ENCODE data around the gene C1QTNF1. TPM values are rescaled to one million over a fixed set of nuclear protein-coding genes. Genes with fewer than 3 reads are reported as not detected.

C1QTNF1 gene, protein sequence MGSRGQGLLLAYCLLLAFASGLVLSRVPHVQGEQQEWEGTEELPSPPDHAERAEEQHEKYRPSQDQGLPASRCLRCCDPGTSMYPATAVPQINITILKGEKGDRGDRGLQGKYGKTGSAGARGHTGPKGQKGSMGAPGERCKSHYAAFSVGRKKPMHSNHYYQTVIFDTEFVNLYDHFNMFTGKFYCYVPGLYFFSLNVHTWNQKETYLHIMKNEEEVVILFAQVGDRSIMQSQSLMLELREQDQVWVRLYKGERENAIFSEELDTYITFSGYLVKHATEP
- total RNA-seq (2022) = 16.1 and 19.9 TPM in 2 replicates
- percentile 53 among the genes with signal in this experiment for Bru-seq, nascent RNA
- percentile 55 among the genes with signal in this experiment for BruChase-seq, experiment 1, labeled RNA remaining after a 2-hour chase
- BruChase-seq, experiment 2, labeled RNA remaining after a 6-hour chase = percentile 58 among the genes with signal in this experiment
- long read RNA-seq, transcript C1QTNF1-206 (4 exons, 1,672 nt) = major isoform, 5 of 12 reads
- long read RNA-seq, partial matches to known transcripts = 5 of 12 reads
- long read RNA-seq, other reads (novel, unspliced or antisense) = 1 of 12 reads

- peaks cover 57% of the 10 kb centered on the region for H3K4me1 Mint-ChIP-seq (ENCODE audit: low read depth, unreplicated experiment)
- CTCF ChIA-PET = no interaction called here
- POLR2A ChIA-PET = no interaction called here
- Histone ChIP-seq H3K9me3 (no peaks in the 10 kb centered on the region), H3K4me3 (ENCODE audit: low read depth, low read length) (peak within 1 kb of the TSS; percentile 84), H3K27me3 (replicated peaks; ENCODE audit: control insufficient read depth, insufficient read depth, low read length) (no peaks in the 10 kb centered on the region), H3K36me3 (ENCODE audit: control insufficient read depth, insufficient read depth, low read length) (no peaks in the 10 kb centered on the region), H3K4me1 (peaks cover 64% of the 10 kb centered on the region)
- peak within 1 kb of the TSS; percentile 85 for H3K4me3 Mint-ChIP-seq (ENCODE audit: unreplicated experiment)
- peak; percentile 82 to 92 for DNase-seq
- intact Hi-C loops (cut with micrococcal nuclease; ENCODE audit: unreplicated experiment) = no loop called here
- BruUV-seq (replicated peaks) = no TSS peak
- H3K36me3 Mint-ChIP-seq (ENCODE audit: insufficient read depth, unreplicated experiment) = peaks cover 9% of the 10 kb centered on the region
- H3K27ac Mint-ChIP-seq (ENCODE audit: unreplicated experiment) = peak within 1 kb of the TSS; percentile 98
- peak; percentile 56 to 58 for TF ChIP-seq CTCF (IDR thresholded peaks at IDR 0.05; ENCODE audit: insufficient read depth in 1 of 2, low read depth in 1 of 2, low read length in 1 of 2, severe bottlenecking in 1 of 2, unreplicated experiment in 1 of 2)
- H3K27me3 Mint-ChIP-seq (ENCODE audit: insufficient read depth, unreplicated experiment) = no peaks in the 10 kb centered on the region
- no peaks in the 10 kb centered on the region for H3K9me3 Mint-ChIP-seq (ENCODE audit: unreplicated experiment)
Measured at GRCh38 chr17:79023886-79024771, at the start of gene C1QTNF1. C1QTNF1 (plus strand) TSS chr17:79024169; CDS start chr17:79043969, 19,800 bp downstream.

DNA sequence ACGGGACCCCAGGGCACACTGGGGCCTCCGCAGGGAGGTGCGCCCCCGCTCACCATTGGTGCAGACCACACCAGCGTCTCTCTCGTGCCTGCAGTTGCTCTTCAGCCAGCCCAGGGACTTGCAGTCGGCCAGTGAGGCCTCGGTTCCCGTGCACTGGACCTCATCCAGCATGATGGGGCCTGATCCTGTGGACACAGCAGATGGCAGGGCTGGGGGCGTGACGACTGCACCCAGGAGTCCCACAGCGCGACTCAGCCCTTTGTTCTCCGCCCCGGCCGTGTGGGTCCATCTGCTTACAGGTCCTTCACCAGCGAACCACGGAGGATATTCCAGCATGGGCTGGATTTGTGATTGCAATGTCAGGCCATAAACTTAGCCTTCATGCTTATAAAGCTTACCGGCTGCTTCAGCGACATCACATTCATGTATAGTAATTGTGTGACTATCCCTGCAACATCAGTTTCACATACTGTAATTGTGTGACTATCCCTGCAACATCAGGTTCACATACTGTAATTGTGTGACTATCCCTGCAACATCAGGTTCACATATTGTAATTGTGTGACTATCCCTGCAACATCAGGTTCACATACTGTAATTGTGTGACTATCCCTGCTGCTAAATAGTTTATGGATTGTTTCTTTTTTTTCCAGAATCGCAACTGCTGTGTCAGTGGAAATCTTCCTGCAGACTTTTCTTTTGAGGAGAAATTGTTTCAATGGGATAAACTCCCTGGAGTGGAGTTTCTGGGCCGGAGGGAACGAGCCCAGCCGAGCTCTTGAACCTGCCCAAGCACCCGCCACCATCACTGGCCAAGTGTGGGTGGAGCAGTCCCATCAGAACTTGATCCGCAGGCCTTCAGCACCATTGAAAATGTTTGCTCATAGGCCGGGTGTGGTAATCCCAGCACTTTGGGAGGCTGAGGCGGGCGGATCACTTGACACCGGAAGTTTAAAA is 49.1 kb upstream of the C1QTNF1 start:
- peak in 1 of 2 experiments; percentile 55 for DNase-seq
- BruUV-seq (replicated peaks) = no TSS peak
- Mint-ChIP-seq H3K27ac (ENCODE audit: unreplicated experiment) (no peak overlapping the region), H3K4me3 (ENCODE audit: unreplicated experiment) (peak overlapping the region; percentile 37), H3K4me1 (ENCODE audit: low read depth, unreplicated experiment) (peaks cover 24% of the 10 kb centered on the region), H3K36me3 (ENCODE audit: insufficient read depth, unreplicated experiment) (peaks cover 9% of the 10 kb centered on the region), H3K9me3 (ENCODE audit: unreplicated experiment) (no peaks in the 10 kb centered on the region), H3K27me3 (ENCODE audit: insufficient read depth, unreplicated experiment) (no peaks in the 10 kb centered on the region)
- Histone ChIP-seq H3K36me3 (ENCODE audit: control insufficient read depth, insufficient read depth, low read length) (no peaks in the 10 kb centered on the region), H3K4me3 (ENCODE audit: low read depth, low read length) (no peak overlapping the region), H3K4me1 (peaks cover 45% of the 10 kb centered on the region), H3K27me3 (replicated peaks; ENCODE audit: control insufficient read depth, insufficient read depth, low read length) (no peaks in the 10 kb centered on the region), H3K9me3 (no peaks in the 10 kb centered on the region)
- TF ChIP-seq CTCF (IDR thresholded peaks at IDR 0.05; ENCODE audit: insufficient read depth in 1 of 2, low read depth in 1 of 2, low read length in 1 of 2, severe bottlenecking in 1 of 2, unreplicated experiment in 1 of 2) = no peak
- CTCF ChIA-PET = interaction anchor here (0.6 kb wide), 1 partner anchor 52 kb away, joined by 3 read pairs; no protein-coding TSS in a partner anchor
- intact Hi-C loops (cut with micrococcal nuclease; ENCODE audit: unreplicated experiment) = no loop called here
- POLR2A ChIA-PET = no interaction called here

Data from Caco-2 (cell line).